GM19468 (cell line): ENCODE results near the gene CACNA1H.
"Not testable (repeated sequence)": the region's sequence is repeated elsewhere in the genome, so short reads cannot be mapped to it uniquely, and the experiment has no call there.

Experiments used
- ATAC-seq: cut with Tn5 transposase; IDR thresholded peaks from one replicate; pipeline ENCODE4 v1.9.1; 2021; ENCODE audit warnings: mild to moderate bottlenecking, moderate library complexity, moderate number of reproducible peaks; ENCODE audit not compliant: unreplicated experiment; ENCODE audit errors: extremely low read depth

CACNA1H gene

DNA sequence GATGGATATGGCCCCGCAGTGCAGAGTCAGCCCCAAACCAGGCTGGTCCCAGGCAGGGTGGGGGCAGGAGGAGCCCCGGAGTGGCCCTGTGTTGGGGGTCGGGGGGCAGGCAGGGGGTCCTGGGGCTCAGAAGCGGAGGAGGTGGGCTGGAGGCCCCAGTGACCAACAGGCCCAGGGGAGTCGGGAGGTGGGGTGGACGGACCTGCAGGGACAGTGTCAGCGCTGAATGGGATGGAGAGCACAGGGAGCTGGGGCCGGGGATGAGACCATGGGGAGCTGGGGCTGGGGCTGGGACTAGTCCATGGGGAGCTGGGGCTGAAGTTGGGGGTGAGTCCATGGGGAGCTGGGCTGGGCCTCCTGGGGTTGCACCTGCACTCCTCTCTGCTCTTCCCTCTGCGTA lies 86.7 kb downstream of the CACNA1H start:
- not testable (repeated sequence) for ATAC-seq

DNA sequence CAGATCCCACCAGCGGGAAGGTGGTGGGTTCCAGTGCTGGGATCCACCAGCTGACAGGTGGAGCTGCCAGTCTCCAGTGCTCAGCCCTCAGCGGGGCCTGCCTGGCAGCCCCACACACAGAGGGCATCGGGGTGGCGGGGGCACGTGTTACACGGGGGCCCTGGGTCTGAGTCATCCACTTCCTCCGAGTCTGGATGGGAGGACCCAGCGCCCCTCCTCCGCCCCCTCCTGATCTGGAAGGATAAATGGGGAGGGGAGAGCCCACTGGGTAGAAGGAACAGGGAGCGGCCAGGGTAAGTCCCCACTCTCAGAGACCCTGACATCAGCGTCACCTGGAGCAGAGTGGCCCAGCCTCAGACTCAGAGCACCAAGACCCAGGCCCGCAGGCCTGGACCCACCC lies 87.5 kb downstream of the CACNA1H start, which contains the start of gene TPSAB1:
Gene TPSAB1 (plus strand): TSS at position 270 of the 400 bp plus-strand sequence. CDS start 234 bp downstream, outside the sequence.
- ATAC-seq: not testable (repeated sequence)

DNA sequence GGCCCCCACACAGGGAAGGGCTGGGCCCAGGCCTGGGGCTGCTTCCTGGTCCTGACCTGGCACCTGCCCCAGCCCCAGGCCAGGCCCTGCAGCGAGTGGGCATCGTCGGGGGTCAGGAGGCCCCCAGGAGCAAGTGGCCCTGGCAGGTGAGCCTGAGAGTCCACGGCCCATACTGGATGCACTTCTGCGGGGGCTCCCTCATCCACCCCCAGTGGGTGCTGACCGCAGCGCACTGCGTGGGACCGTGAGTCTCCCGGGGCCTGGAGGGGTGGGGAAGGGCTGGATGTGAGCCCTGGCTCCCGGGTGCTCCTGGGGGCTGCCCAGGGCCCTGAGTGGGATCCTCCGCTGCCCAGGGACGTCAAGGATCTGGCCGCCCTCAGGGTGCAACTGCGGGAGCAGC lies 88.2 kb downstream of the CACNA1H start:
- ATAC-seq: not testable (repeated sequence)

DNA sequence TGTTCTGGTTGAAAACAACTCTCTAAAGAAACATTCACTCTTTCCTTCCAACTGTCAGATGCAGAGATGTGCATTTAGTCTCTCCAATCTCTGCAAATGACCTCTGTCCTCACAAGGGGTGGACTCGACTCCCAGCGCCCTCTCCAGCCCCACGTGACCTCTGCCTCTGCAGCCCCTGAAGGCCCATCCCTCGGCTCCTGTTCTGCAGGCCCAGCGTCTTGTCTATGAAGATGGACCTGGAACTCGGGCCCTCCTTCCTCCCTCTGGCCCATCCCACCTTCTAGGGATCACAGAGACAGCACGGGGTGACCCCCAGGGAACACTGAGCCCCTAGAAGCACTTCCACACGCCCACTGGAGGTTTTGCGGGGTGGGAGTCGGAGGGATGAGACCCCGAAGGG lies 90.5 kb downstream of the CACNA1H start:
- ATAC-seq: not testable (repeated sequence)

DNA sequence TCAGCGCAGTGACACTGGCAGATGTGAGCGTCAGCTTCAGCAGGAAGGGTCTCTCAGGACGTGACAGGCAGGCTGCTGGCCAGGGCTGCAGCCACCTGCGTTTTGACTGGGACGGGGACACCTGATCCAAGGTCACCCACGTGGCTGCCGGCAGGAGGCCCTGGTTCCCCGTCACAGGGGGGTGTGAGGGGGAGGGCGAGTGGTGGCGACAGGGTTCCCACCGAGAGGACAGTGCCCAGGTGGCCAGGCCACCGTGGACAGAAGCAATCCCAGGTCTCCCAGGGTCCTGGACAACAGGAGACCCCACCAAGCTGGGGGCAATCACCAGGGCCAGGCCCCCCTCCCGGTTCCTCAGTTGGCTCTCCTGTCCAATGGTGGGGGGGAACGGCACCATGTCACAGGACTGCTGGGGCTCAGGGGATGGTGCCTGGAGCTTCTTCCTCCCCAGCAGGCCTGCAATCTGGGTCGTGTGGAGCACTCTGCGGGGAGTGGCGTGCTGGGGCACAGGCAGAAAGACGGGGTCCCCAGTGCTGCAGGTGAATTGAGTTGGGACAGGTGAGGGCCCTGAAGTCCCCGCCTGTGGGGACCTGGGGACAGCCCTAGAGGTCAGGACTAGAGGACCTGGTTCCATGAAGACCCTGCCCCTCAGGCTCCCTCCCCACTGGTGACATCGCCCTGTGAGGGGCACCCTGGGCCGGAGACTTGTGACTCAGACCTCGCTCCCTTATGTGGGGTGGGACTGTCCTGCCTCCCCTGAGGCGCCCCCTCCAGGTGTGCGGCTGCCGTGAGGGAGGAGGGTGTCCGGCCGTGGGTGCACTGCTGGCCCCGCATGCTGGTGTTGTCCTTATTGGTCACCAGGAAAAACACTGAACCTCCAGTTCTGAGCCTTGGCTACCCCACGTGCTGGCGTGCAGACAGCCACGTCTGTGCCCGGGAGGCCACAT lies 91.3 kb downstream of the CACNA1H start:
- ATAC-seq: not testable (repeated sequence)

DNA sequence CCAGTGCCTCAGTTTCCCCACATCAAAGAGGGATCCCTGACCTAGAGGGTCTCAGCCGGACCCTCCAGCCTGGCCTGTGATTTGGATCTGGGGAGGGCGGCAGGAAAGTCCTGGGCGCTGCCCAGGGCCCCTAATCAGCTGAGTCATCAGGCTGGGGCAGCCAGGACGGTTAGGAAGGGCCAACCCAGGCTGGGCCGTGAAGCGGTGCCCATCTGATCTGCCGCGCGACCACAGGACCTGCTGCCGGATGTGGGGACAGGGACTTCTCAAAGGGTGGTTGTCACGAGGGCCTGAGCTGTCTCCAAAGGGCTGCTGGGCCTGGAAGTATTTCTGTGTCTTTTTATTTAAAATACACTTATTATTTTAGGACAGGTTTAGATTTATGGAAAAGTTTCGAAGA lies 92.0 kb downstream of the CACNA1H start:
- ATAC-seq: no peak

DNA sequence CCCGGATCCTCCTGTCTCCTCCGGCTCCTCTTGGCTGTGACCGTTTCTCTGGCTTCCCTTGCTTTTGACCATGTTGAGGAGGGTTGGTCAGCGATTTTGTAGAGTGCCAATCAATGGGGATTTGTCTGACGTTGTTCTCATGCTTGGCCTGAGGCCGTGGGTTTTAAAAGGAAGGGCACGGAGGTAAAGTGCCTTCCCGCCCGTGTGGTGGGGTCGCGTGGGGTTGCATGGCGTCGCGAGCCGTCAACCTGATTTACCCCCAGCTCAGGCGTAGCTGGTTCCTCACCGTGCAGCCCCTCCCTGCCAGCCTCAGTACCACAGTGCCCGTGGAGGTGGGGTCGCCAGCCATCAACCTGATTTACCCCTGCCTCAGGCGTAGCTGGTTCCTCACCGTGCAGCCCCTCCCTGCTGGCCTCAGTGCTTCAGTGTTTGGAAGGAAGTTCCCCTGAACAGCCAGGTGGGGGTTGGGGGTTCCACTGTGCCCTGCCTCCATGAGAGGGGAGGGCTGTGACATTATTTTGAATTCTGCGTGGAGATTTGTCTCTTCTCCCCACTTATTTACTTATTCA lies 92.6 kb downstream of the CACNA1H start:
- no peak for ATAC-seq

DNA sequence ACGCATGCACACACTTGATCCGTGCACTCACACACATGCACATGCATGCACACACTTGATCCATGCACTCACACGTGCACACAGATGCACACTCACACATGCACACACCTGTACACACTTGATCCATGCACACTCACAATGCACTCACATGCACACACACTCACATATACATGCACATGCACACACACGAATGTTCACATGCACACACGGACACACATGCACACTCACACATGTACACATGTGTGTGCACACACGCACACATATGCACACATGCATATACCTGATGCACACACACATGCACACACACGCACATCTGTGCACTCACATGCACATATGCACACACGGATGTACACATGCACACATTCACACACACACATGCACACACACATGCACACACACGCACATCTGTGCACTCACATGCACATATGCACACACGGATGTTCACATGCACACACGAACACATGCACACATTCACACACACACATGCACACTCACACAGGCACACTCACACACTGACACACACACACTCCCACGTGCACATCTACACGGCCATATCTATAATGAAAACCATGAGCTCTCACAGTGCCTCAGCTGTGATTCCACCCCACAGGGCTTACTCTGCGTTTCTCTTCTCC lies 95.1 kb downstream of the CACNA1H start:
- not testable (repeated sequence) for ATAC-seq

DNA sequence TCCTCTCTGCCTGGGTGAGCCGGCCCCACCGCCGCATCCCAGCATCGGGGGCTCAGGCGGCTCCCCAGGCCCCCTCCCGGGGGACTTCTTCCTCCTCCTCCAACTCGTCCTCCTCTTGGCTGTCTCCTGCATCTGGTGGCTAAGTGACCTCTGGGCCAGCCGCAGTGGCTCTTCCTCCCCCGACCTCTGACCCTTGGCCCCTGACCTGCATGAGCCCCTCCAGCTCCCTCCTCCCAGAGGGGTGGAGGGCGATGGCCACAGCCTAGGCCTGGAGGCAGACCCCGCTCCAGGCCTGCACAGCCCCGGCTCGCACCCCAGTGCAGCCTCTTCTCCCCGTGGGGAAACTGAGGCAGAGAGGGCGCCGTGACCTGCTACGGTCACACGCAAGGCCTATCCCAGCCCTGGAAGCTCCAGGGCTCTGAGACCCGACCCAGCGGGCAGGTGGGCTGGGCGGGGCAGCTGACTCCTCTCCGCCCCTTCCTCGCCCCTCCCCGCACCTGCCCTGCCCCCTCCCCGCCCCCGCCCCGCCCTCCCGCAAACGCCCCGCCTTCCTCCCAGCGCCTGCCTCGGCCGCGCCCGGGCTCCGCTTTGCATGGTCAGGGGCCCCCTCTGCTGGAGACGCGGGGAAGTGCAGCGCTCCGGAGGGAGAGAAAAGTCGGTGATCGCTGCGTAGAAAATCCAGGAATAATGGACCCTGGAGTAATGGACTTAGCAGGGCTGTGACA lies 96.3 kb downstream of the CACNA1H start:
- not testable (repeated sequence) for ATAC-seq

DNA sequence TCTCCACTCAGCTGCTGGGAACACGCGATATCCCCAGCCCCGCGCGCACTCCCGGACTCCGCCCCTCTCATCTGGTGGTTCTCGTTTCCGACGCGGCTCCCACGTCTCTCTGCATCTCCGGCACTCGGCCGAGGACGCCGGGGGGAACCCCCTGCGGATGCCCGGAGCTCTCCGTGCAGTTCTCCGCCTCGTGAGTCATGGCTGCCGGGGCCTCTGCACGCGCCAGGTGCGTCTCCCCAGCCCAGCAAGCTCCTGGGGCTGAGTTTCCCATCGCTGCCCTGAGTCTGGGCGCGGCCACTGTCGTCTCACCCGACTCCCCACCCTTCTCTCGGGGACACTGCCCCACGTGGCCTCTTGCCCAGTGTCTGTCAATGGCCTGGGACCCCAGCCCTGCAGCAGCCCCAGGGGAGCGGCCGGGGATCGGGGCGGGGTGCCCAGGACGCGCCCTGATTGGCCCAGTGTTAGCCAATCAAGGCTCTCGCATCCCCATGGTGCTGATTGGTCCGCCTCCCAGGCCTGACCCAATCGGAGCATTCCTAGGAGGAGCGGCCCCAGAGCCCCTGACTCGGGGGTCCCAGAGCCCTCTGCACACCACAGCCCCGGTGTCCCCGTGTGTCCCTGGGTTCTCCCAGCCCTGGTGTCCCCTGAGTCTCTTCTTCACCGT lies 100.9 kb downstream of the CACNA1H start:
- not testable (repeated sequence) for ATAC-seq

DNA sequence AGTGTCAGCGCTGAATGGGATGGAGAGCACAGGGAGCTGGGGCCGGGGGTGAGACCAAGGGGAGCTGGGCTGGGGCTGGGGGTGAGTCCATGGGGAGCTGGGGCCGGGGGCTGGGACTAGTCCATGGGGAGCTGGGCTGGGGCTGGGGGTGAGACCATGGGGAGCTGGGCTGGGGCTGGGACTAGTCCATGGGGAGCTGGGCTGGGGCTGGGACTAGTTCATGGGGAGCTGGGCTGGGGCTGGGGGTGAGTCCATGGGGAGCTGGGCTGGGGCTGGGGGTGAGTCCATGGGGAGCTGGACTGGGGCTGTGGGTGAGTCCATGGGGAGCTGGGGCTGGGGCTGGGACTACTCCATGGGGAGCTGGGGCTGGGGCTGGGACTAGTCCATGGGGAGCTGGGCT lies 101.9 kb downstream of the CACNA1H start:
- ATAC-seq: not testable (repeated sequence)

DNA sequence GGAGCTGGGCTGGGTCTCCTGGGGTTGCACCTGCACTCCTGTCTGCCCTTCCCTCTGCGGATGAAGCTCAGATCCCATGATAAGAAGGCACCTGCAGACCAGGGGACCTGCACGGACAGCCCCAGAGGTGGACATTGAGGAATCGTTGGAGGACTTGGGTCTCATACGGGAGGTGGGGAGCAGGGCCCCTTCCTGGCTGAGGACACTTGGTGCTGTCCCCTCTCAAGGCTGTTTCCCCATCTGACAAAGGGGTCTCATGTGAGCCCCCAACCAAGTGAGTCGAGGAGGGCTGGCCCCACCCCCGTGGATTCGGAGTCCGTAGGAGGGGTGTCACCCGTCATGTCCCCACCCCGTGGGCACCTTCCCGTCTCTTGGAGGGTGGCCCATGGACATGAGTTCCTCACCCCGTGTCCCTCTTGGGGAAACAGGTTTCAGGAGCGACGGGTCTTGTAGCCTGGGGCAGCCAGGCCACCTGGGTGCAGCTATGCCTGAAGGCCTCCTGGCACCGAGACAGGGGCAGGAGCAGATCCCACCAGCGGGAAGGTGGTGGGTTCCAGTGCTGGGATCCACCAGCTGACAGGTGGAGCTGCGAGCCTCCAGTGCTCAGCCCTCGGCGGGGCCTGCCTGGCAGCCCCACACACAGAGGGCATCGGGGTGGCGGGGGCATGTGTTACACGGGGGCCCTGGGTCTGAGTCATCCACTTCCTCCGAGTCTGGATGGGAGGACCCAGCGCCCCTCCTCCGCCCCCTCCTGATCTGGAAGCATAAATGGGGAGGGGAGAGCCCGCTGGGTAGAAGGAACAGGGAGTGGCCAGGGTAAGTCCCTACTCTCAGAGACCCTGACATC lies 102.6 kb downstream of the CACNA1H start, which contains the start of gene TPSD1:
Gene TPSD1 (plus strand): TSS at position 794 of the 847 bp plus-strand sequence. CDS start 212 bp downstream, outside the sequence.
- not testable (repeated sequence) for ATAC-seq

DNA sequence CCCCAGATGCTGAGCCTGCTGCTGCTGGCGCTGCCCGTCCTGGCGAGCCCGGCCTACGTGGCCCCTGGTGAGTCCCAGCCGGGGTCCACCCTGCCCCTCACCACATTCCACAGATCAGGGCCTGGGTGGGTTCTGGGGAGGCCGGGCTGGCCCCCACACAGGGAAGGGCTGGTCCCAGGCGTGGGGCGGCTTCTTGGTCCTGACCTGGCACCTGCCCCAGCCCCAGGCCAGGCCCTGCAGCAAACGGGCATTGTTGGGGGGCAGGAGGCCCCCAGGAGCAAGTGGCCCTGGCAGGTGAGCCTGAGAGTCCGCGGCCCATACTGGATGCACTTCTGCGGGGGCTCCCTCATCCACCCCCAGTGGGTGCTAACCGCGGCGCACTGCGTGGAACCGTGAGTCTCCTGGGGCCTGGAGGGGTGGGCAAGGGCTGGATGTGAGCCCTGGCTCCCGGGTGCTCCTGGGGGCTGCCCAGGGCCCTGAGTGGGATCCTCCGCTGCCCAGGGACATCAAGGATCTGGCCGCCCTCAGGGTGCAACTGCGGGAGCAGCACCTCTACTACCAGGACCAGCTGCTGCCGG lies 103.5 kb downstream of the CACNA1H start:
- not testable (repeated sequence) for ATAC-seq

DNA sequence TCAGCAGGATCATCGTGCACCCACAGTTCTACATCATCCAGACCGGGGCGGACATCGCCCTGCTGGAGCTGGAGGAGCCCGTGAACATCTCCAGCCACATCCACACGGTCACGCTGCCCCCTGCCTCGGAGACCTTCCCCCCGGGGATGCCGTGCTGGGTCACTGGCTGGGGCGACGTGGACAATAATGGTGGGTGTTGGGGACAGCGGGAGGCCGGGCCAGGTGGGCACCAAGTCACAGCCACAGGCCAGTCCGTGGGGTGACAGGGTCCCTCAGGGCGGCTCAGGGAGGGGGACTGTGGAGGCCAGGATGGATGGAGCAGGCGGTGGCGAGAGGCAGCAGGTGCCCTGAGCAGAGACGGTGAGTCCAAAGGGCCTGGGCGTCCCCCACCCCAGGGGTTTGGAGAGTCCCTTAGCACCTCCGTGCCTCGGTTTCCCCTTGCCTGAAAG lies 104.0 kb downstream of the CACNA1H start:
- no peak for ATAC-seq

DNA sequence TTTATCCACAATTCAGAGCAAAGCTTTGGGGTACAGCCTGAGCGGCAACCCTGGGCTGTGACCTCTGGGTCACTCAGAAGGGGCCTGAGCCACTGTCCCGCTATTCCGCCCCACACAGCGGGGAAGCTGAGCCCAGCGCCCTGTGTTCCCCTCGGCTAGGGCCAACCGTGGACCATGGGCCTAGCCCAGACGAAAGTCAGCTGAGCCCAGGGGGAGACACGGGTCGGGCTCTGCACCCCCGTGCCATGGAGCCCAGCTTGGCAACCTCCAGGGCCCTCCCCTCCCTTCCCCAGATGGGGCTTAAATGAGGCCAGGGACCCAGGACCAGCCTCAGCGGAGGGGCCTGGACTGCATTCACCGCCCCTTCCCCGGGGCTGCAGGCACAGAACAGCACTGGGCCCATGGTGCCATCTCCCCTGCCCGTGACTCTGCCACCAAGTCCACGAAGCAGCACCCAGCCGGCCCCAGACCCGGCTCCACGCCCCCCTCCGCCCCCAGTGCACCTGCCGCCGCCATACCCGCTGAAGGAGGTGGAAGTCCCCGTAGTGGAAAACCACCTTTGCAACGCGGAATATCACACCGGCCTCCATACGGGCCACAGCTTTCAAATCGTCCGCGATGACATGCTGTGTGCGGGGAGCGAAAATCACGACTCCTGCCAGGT lies 104.8 kb downstream of the CACNA1H start:
- ATAC-seq: no peak

DNA sequence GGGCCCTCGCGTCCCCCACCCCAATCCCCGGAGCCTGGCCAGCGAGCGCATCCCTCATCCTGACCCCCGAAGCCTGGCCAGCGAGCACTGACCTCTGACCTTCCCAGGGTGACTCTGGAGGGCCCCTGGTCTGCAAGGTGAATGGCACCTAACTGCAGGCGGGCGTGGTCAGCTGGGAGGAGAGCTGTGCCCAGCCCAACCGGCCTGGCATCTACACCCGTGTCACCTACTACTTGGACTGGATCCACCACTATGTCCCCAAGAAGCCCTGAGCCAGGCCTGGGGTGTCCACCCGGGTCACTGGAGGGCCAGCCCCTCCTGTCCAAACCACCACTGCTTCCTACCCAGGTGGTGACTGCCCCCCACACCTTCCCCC lies 105.3 kb downstream of the CACNA1H start:
- no peak for ATAC-seq

DNA sequence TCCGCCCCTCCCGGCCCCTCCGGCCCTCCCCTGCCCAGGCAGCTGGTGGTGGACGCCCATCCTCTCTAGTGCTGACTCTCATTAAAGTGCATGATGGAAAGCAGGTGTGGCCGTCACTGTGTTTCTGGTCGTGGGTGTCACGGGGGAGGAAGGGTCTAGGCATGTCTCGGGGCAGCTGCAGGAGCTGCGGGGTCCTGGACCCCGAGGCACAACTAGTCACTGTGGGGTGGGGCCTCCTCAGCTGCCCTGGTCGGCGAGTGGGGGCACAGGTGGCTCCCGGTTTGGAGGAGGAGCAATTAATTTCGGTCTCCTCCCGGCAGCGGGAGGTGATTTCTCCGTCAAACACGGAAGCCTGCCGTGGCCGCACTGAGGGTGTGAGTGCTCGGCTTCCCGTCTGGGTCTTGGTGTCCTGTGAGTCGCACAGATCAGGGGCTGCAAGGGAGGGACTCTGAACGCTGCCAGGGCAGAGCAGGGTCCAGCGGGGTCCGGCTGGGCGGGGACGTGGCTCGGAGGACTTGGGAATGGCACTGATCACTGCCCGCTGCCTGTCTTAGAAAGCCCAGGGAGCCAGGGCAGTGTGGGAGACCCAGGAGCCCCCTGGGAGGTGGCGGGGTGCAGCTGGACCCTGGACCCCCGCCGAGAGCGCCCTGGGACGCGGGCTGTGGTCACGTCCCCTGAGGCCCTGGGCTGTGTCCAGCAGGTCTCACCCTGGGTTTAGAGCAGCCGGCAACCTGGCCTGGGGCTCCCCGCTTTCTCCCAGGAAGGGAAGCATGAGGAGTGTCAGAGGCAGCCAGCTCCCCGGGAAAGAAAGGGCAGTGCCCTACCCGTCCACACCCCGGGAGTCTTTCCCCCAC lies 106.2 kb downstream of the CACNA1H start:
- ATAC-seq: no peak
